DND-41 (cell line): ENCODE measurements around the gene OMP.

Source experiments
- ATAC-seq: fragments of 200-7000 bp; cut with Tn5 transposase; 3 replicates; pipeline ENCODE4 v1.9.1; 2021; ENCODE audit warnings: low read depth; ENCODE audit not compliant: insufficient read depth
- DNase-seq: peaks from one replicate; pipeline ENCODE4 v3.0.0-alpha.2; 2020
- H2AFZ ChIP-seq: 2 replicates; pipeline ENCODE4 v1.6.0; 2012; ENCODE audit warnings: low read depth, low read length
- H3K27ac ChIP-seq: 2 replicates; pipeline ENCODE4 v1.5.1; 2012; ENCODE audit warnings: low read length, inconsistent platforms
- H3K27me3 ChIP-seq: fragments of 200-600 bp; sonication (generic); 2 replicates; pipeline ENCODE4 v1.6.0; 2012; ENCODE audit warnings: low read length, mild to moderate bottlenecking, inconsistent platforms; ENCODE audit not compliant: insufficient read depth, poor library complexity
- H3K36me3 ChIP-seq: 2 replicates; pipeline ENCODE4 v1.5.1; 2012; ENCODE audit warnings: low read length, inconsistent platforms; ENCODE audit not compliant: insufficient read depth
- H3K4me1 ChIP-seq: 2 replicates; pipeline ENCODE4 v1.5.1; 2012; ENCODE audit warnings: mild to moderate bottlenecking, low read length; ENCODE audit not compliant: insufficient read depth
- H3K4me2 ChIP-seq: 2 replicates; pipeline ENCODE4 v1.6.0; 2012; ENCODE audit warnings: mild to moderate bottlenecking, moderate library complexity, low read length, inconsistent platforms; ENCODE audit not compliant: insufficient read depth
- H3K4me3 ChIP-seq, 2 experiments: fragments of 200-600 bp in 1 of 2; shearing (Covaris generic) in 1 of 2; 2 replicates each; pipeline ENCODE4 v1.5.1; 2012 to 2016; ENCODE audit warnings: inconsistent platforms in 2 of 2, low read length in 2 of 2, mild to moderate bottlenecking in 2 of 2, low read depth in 1 of 2, moderate library complexity in 1 of 2
- H3K79me2 ChIP-seq: 2 replicates; pipeline ENCODE4 v1.6.0; 2012; ENCODE audit warnings: low read length, inconsistent platforms; ENCODE audit not compliant: insufficient read depth
- H3K9ac ChIP-seq: 2 replicates; pipeline ENCODE4 v1.6.0; 2012; ENCODE audit warnings: low read depth, mild to moderate bottlenecking, inconsistent platforms, low read length, moderate library complexity
- H3K9me3 ChIP-seq: 2 replicates; pipeline ENCODE4 v1.5.1; 2012; ENCODE audit warnings: low read length, moderate library complexity, mild to moderate bottlenecking, inconsistent platforms; ENCODE audit not compliant: insufficient read depth, severe bottlenecking
- H4K20me1 ChIP-seq: 2 replicates; pipeline ENCODE4 v1.6.0; 2012; ENCODE audit warnings: low read length; ENCODE audit not compliant: insufficient read depth
- EZH2 ChIP-seq: IDR thresholded peaks from 3 replicates; pipeline ENCODE4 v1.6.1; 2012; ENCODE audit warnings: borderline replicate concordance, low read depth, mild to moderate bottlenecking, moderate library complexity, low read length, inconsistent platforms; ENCODE audit not compliant: severe bottlenecking
- TF ChIP-seq, protein P1 (sequence below): IDR thresholded peaks from 2 replicates; pipeline ENCODE4 v1.5.1; 2012; ENCODE audit warnings: borderline replicate concordance, low read length, moderate library complexity, mild to moderate bottlenecking; ENCODE audit not compliant: poor library complexity, severe bottlenecking; ENCODE audit errors: extremely low read depth

Gene OMP

DNA sequence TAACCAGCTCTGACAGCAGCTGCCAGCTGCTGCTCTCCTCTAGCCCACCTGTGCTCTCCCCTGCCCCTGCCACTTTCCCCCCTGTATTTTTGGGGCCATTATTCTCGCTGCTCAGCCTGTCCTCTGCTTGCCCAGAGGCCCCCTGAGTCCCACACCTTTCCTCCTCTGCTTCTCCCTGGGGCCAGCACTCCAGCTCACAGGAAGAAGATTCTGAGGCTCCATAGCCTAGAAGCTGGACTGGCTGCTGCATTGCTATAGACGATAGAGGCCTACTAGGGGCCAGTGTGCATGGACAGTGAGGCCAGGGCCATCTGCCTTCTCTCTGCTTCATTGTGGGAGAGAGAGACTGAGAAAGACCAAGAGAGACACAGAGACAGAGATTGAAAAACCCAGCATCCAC is 679 bp downstream of the OMP start:
- Histone ChIP-seq H3K27ac (no peak overlapping the region), H3K4me3 (no peak overlapping the region), H3K36me3 (no peaks in the 10 kb centered on the region), H3K4me2 (no peak overlapping the region), H3K79me2 (no peaks in the 10 kb centered on the region), H3K9ac (no peak overlapping the region), H3K27me3 (no peaks in the 10 kb centered on the region), H3K4me1 (no peaks in the 10 kb centered on the region), H4K20me1 (no peaks in the 10 kb centered on the region), H2AFZ (no peak overlapping the region), H3K9me3 (no peaks in the 10 kb centered on the region)
- TF ChIP-seq, protein P1, sequence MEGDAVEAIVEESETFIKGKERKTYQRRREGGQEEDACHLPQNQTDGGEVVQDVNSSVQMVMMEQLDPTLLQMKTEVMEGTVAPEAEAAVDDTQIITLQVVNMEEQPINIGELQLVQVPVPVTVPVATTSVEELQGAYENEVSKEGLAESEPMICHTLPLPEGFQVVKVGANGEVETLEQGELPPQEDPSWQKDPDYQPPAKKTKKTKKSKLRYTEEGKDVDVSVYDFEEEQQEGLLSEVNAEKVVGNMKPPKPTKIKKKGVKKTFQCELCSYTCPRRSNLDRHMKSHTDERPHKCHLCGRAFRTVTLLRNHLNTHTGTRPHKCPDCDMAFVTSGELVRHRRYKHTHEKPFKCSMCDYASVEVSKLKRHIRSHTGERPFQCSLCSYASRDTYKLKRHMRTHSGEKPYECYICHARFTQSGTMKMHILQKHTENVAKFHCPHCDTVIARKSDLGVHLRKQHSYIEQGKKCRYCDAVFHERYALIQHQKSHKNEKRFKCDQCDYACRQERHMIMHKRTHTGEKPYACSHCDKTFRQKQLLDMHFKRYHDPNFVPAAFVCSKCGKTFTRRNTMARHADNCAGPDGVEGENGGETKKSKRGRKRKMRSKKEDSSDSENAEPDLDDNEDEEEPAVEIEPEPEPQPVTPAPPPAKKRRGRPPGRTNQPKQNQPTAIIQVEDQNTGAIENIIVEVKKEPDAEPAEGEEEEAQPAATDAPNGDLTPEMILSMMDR = no peak
- TF ChIP-seq EZH2 = no peak
- DNase-seq (no peak), ATAC-seq (no peak)

- ATAC-seq (no peak), DNase-seq (no peak)
- H2AFZ ChIP-seq = no peak overlapping the region
- H3K9ac ChIP-seq = no peak overlapping the region
- no peak overlapping the region for H3K4me3 ChIP-seq
- TF ChIP-seq EZH2 = no peak
- TF ChIP-seq, protein P1 = no peak
- H3K9me3 ChIP-seq = no peaks in the 10 kb centered on the region
- H3K4me1 ChIP-seq = no peaks in the 10 kb centered on the region
- H3K79me2 ChIP-seq = no peaks in the 10 kb centered on the region
- no peaks in the 10 kb centered on the region for H4K20me1 ChIP-seq
- no peaks in the 10 kb centered on the region for H3K36me3 ChIP-seq
- H3K27ac ChIP-seq = no peak overlapping the region
- no peak overlapping the region for H3K4me2 ChIP-seq
- H3K27me3 ChIP-seq = no peaks in the 10 kb centered on the region
Measured at GRCh38 chr11:77104727-77105126, 2.1 kb downstream of the OMP start.

DNA sequence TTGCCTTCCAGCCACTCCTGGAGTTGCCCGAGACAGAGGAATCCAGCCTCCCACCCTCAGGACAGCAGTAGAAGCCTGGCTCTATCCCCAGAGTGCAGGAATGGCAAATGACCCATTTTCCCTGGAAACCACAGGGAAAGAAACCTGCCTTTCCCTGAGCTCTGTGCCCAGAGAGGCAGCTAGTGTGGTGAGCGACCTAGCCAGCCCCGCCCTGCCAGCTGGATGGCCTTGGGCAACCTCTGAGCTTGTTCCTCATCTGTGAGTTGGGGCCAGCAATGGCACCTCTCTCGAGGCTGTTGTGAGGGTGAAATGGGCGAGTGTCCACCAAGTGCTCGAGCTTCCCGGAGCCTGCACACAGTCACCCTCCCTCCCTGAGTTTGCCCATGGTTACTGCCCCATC is 3.7 kb downstream of the OMP start:
- Histone ChIP-seq H3K4me2 (no peak overlapping the region), H3K4me1 (no peaks in the 10 kb centered on the region), H3K79me2 (no peaks in the 10 kb centered on the region), H3K9me3 (no peaks in the 10 kb centered on the region), H4K20me1 (no peaks in the 10 kb centered on the region), H3K4me3 (no peak overlapping the region), H3K9ac (no peak overlapping the region), H2AFZ (no peak overlapping the region), H3K36me3 (no peaks in the 10 kb centered on the region), H3K27ac (no peak overlapping the region), H3K27me3 (no peaks in the 10 kb centered on the region)
- TF ChIP-seq, protein P1 = no peak
- ATAC-seq = no peak
- no peak for DNase-seq

DNA sequence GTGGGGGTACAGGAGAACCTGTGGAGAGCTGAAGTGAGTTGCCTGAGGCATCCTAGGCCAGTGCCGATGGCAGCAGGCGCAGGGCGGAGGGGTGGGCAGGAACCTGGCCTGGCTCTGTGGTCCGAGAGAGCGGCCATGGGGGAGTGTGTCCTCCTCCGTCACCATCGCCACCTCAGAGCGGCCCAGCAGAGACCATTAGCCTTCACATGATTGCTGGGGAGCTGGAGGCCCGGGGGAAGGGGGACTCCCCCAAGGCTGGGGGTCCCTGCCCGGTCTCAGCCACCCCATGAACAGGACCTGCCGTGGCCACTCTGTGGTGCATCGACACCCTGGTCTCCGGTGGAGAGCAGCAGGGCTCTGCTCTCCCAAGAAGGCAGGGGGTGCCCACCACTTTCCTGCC is 4.1 kb downstream of the OMP start:
- no peak overlapping the region for H2AFZ ChIP-seq
- no peaks in the 10 kb centered on the region for H3K79me2 ChIP-seq
- H4K20me1 ChIP-seq = no peaks in the 10 kb centered on the region
- no peaks in the 10 kb centered on the region for H3K4me1 ChIP-seq
- TF ChIP-seq, protein P1 = no peak
- TF ChIP-seq EZH2 = no peak
- H3K4me2 ChIP-seq = no peak overlapping the region
- ATAC-seq (no peak), DNase-seq (no peak)
- no peak overlapping the region for H3K9ac ChIP-seq
- H3K27me3 ChIP-seq = no peaks in the 10 kb centered on the region
- H3K27ac ChIP-seq = no peak overlapping the region
- H3K36me3 ChIP-seq = no peaks in the 10 kb centered on the region
- no peak overlapping the region for H3K4me3 ChIP-seq
- H3K9me3 ChIP-seq = no peaks in the 10 kb centered on the region
